K562 (cell line): ENCODE results near the gene ZNF768. TPM values are rescaled to one million over a fixed set of nuclear protein-coding genes. Genes with fewer than 3 reads are reported as not detected.

Source experiments
- FOXK2 ChIP-seq, 2 experiments: fragments of 450-650 bp; IDR thresholded peaks in 1 of 2; conservative IDR thresholded peaks in 1 of 2; 2 replicates each; pipeline ENCODE4 v1.6.1; 2016; ENCODE audit warnings: low read depth in 2 of 2, mild to moderate bottlenecking in 1 of 2
- HBP1 ChIP-seq: fragments of 450-650 bp; formaldehyde crosslinking; IDR thresholded peaks from 2 replicates; pipeline ENCODE4 v1.4.0; 2022; ENCODE audit warnings: missing genetic modification characterization
- MEF2A ChIP-seq: IDR thresholded peaks from 2 replicates; pipeline ENCODE4 v1.6.1; 2011; ENCODE audit warnings: low read depth, mild to moderate bottlenecking, low read length, moderate library complexity; ENCODE audit not compliant: control insufficient read depth
- MGA ChIP-seq: fragments of 450-650 bp; IDR thresholded peaks from 2 replicates; pipeline ENCODE4 v1.6.1; 2016; ENCODE audit warnings: mild to moderate bottlenecking, moderate library complexity
- PRDM10 ChIP-seq: fragments of 450-650 bp; IDR thresholded peaks from 2 replicates; pipeline ENCODE4 v1.6.1; 2018; ENCODE audit not compliant: partially characterized antibody
- polyA plus RNA-seq, 8 experiments: library from polyadenylated mRNA; depleted of rRNA in 4 of 8; stranded (reverse) in 5 of 8; unstranded in 3 of 8; fragments of >200 nt; fragmentation: Nextera tagmentation in 2 of 8; fragmentation: Illumina TruSeq in 1 of 8; extraction: Ambion mirVana in 2 of 8; extraction: Trizol in 1 of 8; gene quantifications; 2 replicates each; pipeline versions ENCODE4 v1.2.1 to v1.2.3, GENCODE V29; 2011 to 2014; ENCODE audit warnings: inconsistent platforms in 1 of 8, missing spikeins in 1 of 8
- total RNA-seq, 7 experiments: library from RNA; depleted of rRNA in 6 of 7; stranded (reverse); fragments of >200 nt in 6 of 7; fragmentation: Illumina TruSeq in 2 of 7; extraction: Trizol in 2 of 7; gene quantifications; 2 replicates each; pipeline versions ENCODE4 v1.2.1 to v1.2.3, GENCODE V29; 2011 to 2021; ENCODE audit warnings: low replicate concordance in 1 of 7
- TF ChIP-seq, protein P1 (sequence below): fragments of 250-450 bp; sonication (Bioruptor Pico); IDR thresholded peaks from 2 replicates; pipeline ENCODE4 v1.9.0; 2021; ENCODE audit warnings: mild to moderate bottlenecking, inconsistent platforms

Gene ZNF768
- total and polyA plus RNA-seq, 9 of the 15 experiments (the other 6 are each of a cell fraction or from before 2014, with no cell fraction given) = 0.13 to 50.7 (median 26.9) TPM

DNA sequence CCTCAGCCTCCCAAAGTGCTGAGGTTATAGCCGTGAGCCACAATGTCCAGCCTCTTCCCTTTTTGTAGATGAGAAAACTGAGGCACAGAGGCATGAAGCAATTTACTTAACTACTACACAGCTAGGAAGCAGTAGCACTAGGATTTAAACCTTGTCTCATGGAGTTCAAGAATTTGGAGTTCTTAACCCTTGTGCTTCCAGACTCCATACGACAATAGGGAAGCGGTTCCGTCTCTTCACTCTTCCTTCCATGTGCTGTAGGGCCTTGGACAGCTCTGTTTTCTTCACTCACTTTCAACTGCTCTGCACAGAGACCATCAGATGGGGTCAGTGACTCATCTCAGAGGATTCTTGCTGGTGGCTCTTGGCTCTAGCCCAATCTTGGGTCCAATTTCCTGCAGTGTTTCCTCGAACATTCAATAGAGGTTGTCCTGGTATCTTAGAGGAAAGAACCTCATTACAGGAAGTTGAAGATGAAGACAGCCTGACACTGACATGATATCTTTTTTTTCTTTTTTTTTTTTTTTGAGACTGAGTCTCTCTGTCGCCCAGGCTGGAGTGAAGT, 34.5 kb downstream of the ZNF768 start (continued):
- TF ChIP-seq PRDM10 = no peak
- no peak for TF ChIP-seq MEF2A
- TF ChIP-seq FOXK2 (conservative IDR thresholded peaks at IDR 0.05 in 1 of 2, IDR thresholded peaks at IDR 0.05 in 1 of 2; ENCODE audit: low read depth in 2 of 2) = peak; percentile 57; a peak in 3 of 4 replicates
- TF ChIP-seq HBP1 (CRISPR knock-in tag) = no peak
- peak; percentile 67 for TF ChIP-seq MGA
- TF ChIP-seq, protein P1, sequence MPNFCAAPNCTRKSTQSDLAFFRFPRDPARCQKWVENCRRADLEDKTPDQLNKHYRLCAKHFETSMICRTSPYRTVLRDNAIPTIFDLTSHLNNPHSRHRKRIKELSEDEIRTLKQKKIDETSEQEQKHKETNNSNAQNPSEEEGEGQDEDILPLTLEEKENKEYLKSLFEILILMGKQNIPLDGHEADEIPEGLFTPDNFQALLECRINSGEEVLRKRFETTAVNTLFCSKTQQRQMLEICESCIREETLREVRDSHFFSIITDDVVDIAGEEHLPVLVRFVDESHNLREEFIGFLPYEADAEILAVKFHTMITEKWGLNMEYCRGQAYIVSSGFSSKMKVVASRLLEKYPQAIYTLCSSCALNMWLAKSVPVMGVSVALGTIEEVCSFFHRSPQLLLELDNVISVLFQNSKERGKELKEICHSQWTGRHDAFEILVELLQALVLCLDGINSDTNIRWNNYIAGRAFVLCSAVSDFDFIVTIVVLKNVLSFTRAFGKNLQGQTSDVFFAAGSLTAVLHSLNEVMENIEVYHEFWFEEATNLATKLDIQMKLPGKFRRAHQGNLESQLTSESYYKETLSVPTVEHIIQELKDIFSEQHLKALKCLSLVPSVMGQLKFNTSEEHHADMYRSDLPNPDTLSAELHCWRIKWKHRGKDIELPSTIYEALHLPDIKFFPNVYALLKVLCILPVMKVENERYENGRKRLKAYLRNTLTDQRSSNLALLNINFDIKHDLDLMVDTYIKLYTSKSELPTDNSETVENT (CRISPR knock-in tag) = no peak
